ENCODE data around the gene KREMEN2. TPM values are rescaled to one million over a fixed set of nuclear protein-coding genes. Genes with fewer than 3 reads are reported as not detected.

KREMEN2 gene
- total and polyA plus RNA-seq, 9 of the 15 experiments (the other 6 are each of a cell fraction or from before 2014, with no cell fraction given), result 0.04 to 7.7 (median 1.5) TPM; not detected in 1

DNA sequence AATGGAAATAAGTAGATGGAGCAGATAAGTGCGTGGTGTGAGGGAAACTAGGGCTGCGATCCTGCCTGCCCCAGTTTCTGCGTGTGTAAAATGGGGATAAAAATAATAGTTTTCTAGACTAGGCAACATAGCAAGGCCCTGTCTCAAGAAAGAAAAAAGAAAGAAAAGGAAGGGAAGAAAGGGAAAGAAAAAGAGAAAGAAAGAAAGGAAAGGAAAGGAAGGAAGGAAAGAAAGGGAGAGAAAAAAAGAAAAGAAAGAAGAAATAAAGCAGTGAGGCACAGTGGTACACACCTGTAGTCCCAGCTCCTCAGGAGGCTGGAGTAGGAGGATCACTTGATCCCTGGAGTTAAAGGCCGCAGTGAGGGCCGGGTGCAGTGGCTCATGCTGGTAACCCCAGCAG is 18.3 kb downstream of the KREMEN2 start (continued):
- TF ChIP-seq, protein P1, sequence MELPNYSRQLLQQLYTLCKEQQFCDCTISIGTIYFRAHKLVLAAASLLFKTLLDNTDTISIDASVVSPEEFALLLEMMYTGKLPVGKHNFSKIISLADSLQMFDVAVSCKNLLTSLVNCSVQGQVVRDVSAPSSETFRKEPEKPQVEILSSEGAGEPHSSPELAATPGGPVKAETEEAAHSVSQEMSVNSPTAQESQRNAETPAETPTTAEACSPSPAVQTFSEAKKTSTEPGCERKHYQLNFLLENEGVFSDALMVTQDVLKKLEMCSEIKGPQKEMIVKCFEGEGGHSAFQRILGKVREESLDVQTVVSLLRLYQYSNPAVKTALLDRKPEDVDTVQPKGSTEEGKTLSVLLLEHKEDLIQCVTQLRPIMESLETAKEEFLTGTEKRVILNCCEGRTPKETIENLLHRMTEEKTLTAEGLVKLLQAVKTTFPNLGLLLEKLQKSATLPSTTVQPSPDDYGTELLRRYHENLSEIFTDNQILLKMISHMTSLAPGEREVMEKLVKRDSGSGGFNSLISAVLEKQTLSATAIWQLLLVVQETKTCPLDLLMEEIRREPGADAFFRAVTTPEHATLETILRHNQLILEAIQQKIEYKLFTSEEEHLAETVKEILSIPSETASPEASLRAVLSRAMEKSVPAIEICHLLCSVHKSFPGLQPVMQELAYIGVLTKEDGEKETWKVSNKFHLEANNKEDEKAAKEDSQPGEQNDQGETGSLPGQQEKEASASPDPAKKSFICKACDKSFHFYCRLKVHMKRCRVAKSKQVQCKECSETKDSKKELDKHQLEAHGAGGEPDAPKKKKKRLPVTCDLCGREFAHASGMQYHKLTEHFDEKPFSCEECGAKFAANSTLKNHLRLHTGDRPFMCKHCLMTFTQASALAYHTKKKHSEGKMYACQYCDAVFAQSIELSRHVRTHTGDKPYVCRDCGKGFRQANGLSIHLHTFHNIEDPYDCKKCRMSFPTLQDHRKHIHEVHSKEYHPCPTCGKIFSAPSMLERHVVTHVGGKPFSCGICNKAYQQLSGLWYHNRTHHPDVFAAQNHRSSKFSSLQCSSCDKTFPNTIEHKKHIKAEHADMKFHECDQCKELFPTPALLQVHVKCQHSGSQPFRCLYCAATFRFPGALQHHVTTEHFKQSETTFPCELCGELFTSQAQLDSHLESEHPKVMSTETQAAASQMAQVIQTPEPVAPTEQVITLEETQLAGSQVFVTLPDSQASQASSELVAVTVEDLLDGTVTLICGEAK (IDR thresholded peaks at IDR 0.05), result 0 out of 2 replicates have a peak, but pooled peaks have one; percentile 23
- TF ChIP-seq, protein P1 (CRISPR knock-in tag; IDR thresholded peaks at IDR 0.05), result no peak
- TF ChIP-seq HDAC1 (IDR thresholded peaks at IDR 0.05) (peak; percentile 16 to 28; a peak in 2 of 4 replicates), SMARCA5 (IDR thresholded peaks at IDR 0.05) (peak; percentile 90; the same call in 1 of the 2 replicates), TAL1 (IDR thresholded peaks at IDR 0.05) (0 out of 2 replicates have a peak, but pooled peaks have one; percentile 17), EZH2 (IDR thresholded peaks at IDR 0.05; ENCODE audit: borderline replicate concordance, low read depth, low read length) (no peak), NCOA4 (IDR thresholded peaks at IDR 0.05; ENCODE audit: partially characterized antibody) (peak; percentile 23), NFATC3 (IDR thresholded peaks at IDR 0.05) (0 out of 2 replicates have a peak, but pooled peaks have one; percentile 36), EHMT2 (IDR thresholded peaks at IDR 0.05) (0 out of 2 replicates have a peak, but pooled peaks have one; percentile 28), BHLHE40 (IDR thresholded peaks at IDR 0.05; ENCODE audit: low read length) (no peak), MAFG (tag; conservative IDR thresholded peaks at IDR 0.05) (no peak), OTX1 (CRISPR knock-in tag; IDR thresholded peaks at IDR 0.05) (peak; percentile 74; the same call in 1 of the 2 replicates), MEF2D (tag; conservative IDR thresholded peaks at IDR 0.05; ENCODE audit: low read depth) (0 out of 2 replicates have a peak, but pooled peaks have one; percentile 18)
- TF ChIP-seq, protein P2, sequence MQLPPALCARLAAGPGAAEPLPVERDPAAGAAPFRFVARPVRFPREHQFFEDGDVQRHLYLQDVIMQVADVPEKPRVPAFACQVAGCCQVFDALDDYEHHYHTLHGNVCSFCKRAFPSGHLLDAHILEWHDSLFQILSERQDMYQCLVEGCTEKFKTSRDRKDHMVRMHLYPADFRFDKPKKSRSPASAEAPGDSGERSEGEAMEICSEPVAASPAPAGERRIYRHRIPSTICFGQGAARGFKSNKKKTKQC (CRISPR knock-in tag; IDR thresholded peaks at IDR 0.05), result no peak
- TF ChIP-seq, protein P3, sequence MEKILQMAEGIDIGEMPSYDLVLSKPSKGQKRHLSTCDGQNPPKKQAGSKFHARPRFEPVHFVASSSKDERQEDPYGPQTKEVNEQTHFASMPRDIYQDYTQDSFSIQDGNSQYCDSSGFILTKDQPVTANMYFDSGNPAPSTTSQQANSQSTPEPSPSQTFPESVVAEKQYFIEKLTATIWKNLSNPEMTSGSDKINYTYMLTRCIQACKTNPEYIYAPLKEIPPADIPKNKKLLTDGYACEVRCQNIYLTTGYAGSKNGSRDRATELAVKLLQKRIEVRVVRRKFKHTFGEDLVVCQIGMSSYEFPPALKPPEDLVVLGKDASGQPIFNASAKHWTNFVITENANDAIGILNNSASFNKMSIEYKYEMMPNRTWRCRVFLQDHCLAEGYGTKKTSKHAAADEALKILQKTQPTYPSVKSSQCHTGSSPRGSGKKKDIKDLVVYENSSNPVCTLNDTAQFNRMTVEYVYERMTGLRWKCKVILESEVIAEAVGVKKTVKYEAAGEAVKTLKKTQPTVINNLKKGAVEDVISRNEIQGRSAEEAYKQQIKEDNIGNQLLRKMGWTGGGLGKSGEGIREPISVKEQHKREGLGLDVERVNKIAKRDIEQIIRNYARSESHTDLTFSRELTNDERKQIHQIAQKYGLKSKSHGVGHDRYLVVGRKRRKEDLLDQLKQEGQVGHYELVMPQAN (IDR thresholded peaks at IDR 0.05; ENCODE audit: borderline replicate concordance), result peak; percentile 58; the same call in 1 of the 2 replicates
- TF ChIP-seq, protein P4, sequence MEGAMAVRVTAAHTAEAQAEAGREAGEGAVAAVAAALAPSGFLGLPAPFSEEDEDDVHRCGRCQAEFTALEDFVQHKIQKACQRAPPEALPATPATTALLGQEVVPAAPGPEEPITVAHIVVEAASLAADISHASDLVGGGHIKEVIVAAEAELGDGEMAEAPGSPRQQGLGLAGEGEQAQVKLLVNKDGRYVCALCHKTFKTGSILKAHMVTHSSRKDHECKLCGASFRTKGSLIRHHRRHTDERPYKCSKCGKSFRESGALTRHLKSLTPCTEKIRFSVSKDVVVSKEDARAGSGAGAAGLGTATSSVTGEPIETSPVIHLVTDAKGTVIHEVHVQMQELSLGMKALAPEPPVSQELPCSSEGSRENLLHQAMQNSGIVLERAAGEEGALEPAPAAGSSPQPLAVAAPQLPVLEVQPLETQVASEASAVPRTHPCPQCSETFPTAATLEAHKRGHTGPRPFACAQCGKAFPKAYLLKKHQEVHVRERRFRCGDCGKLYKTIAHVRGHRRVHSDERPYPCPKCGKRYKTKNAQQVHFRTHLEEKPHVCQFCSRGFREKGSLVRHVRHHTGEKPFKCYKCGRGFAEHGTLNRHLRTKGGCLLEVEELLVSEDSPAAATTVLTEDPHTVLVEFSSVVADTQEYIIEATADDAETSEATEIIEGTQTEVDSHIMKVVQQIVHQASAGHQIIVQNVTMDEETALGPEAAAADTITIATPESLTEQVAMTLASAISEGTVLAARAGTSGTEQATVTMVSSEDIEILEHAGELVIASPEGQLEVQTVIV (CRISPR knock-in tag; IDR thresholded peaks at IDR 0.05; ENCODE audit: borderline replicate concordance), result no peak

Data from K562 (cell line).